HG03565 (cell line): ENCODE data around the gene SHISA7.
A peak's percentile ranks its signal among the peaks of the same experiment; 100 is the strongest.

Source experiments
- ATAC-seq: cut with Tn5 transposase; IDR thresholded peaks from one replicate; pipeline ENCODE4 v1.9.1; 2021; ENCODE audit warnings: mild to moderate bottlenecking, moderate library complexity; ENCODE audit not compliant: unreplicated experiment

The SHISA7 gene

DNA sequence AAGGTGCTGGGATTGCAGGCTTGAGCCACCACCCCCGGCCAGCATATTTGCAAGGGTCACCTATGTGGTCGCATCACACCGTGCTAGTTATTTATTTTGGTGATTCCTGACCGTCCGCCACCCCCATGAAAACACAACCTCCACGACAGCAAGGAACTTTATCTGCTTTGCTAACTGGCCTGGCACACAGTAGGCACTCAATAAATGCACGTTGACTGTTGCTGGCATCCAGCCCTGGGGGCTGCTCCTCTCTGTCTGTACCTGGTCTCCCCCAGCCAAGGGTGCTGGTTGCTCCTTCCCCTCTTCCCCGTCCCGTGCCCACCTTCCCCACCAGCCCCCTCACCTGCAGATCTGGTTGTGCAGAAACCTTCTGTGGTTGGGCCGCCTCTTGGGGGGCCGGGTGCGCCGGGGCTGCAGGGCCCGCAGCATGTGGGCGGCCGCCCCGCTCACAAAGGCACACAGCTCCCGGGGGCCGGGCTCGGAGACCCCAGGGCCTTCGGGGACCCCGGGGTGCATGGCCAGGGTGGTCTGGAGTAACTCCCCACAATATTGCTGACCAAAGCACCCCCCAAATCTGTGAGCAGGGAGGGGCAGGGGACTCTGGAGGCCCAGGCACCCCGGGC lies 21.1 kb upstream of the SHISA7 start:
- ATAC-seq = no peak

DNA sequence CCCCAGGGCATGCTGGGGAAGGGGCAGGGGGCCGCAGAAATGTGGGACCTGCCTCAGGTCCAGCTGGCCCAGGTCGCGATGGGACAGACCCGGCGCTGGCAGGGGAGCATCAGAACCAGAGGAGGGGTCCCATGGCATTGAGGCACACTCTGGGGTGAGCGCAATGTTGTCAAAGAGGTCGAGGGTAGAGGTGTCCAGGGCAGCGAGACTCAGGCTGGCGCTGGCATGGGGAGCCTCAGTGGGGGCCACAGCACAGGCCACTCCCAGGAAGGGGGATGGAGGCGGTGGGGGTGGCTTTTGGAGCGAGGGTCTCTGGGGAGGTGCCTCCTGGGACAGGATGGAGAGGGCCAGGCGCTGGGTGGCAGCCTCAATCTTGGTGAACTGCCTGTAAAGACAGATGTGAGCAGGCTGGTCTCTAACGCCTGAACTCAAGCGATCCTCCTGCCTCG lies 20.5 kb upstream of the SHISA7 start:
- no peak for ATAC-seq

DNA sequence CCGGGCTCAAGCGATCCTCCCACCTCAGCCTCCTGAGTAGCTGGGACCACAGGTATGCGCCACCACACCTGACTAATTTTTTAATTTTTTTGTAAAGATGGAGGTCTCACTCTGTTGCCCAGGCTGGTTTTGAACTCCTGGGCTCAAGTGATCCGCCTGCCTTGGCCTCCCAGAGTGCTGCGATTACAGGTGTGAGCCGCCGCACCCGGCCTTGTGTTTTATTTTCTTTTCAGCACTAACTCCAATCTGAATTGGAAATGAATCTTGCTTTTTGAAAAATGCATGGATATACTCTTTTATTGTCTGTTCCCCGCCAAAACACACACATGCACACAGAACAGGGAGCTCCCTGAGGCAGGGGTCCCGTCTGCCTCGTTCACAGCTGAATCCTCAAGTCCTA lies 19.6 kb upstream of the SHISA7 start:
- ATAC-seq = no peak

DNA sequence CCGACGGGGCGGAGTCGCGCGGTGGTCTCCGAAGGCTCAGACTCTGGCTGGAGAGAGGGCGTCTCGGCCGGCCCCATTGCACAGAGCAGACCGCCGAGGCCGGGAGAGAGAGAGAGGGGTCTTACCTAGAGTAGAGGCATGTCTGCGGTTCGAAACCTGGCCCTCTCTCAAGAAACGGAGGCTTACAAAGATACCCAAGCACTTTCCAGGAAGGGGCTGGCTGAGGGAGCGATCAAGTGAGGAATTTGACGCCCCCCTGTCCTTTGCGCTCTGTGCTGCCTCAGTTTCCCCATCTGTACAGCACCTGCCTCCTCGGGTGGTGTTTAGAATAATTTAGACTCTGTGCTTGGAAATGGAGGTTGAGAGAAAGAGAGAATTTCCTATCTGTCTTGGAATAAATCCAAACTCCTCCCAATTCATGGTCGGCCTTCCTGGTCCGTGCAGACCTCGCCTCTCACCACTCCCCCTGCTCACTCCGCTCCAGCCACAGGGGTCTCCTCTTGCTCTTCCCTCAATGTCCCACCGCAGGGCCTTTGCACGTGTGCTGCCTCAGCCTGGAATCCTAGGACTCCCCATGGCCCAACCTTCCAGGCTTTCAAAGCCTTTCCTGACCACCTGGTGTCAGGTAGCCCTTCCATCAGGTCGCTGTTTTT lies 19.0 kb upstream of the SHISA7 start:
- no peak for ATAC-seq

DNA sequence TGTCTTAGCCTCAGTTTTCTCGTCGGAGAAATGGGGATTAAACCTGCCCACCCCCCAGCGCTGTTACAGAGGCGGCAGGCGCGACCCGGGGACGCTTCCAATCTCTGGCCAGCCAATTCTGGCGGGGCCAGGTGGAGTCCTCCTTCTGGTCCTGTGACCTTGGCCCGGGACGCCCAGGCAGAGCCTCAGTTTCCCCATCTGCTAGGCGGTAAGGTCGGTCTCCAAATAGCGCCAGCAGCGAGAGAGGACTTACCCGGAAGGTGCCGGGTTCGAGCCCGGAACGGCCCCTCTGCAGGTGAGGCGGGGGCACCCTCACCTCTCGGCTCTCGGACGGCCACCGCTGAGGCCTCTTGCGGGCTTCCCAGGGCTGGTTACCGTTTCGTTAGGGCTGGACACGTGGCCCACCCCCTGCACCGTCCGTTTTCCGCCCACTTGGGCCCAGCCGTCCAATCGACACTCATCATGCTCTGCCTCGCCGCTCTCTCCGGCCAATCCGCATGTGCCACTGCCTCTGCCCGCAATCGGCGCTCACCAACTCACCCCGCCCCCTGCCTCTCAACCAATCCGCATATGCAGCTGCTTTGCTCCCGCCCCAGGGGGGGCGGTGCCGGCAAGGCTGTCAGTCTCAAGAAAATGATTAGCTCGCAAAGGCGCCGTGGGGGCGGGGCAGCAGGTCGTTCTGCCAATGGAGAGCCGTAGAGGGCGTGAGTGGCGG lies 18.3 kb upstream of the SHISA7 start, which contains the start of gene ISOC2:
Gene ISOC2 (minus strand): TSS at position 384 of the 715 bp plus-strand sequence. CDS start 5,156 bp downstream, outside the sequence.
- peak; percentile 93 for ATAC-seq

DNA sequence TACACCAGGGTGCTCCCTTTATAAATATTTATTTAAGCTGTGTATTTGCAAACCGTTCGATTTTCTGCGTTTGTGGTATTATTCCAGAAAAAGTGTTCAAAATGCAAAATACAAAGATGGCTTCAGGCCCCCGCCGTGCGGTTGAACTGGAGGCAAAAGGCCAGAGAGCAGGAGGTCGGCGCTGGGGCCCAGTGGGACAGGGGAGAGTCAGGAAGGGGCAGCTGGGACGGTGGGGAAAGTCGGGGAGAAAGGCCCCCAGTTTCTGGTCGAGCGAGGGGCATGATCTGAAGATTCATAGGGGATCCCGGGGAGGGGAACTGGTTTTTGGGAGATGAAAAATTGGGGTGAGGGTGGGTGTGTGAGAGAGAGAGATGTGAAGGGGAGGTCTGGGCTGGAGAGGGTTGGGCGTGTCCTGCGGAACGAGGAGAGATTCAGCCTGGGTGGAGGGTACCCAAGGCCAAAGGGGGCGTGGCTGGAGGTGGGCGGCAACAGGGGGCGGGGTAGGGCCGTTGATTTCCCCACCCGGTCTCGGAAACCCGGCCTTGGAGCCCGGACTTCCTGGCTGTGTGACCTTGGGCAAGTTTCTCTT lies 17.7 kb upstream of the SHISA7 start:
- no peak for ATAC-seq

DNA sequence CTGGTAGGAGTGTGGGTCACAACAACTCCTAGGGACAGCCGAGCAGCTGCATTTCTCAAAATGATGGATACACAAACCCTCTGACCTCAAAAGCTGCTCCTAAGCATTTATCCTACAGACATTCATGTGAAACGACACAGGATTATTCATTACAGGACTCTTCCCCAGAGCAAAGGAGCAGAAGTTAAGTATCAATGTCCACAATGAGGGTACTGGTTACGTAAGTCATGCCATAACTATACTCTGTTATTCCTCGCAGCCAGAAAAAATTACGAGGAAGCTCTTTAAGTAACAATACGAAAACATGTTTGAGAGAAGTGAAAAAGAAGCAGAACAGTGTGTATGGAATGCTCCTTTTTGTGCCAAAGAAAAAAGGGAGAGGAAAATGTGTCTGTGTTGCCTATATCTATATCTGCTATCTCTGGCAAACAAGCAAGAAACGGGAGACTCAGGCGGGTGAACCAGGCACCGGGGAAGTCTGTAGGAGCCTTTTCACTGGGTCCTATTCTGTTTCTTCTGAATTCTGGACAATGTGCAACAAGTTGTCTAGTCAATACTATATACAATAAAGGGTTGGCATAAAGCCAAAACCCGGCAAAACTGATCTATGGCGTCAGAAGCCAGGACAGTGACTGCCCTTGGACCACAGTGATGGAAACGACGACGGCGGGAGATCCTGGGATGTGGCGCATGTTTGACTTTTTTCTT lies 17.0 kb upstream of the SHISA7 start:
- ATAC-seq = no peak

DNA sequence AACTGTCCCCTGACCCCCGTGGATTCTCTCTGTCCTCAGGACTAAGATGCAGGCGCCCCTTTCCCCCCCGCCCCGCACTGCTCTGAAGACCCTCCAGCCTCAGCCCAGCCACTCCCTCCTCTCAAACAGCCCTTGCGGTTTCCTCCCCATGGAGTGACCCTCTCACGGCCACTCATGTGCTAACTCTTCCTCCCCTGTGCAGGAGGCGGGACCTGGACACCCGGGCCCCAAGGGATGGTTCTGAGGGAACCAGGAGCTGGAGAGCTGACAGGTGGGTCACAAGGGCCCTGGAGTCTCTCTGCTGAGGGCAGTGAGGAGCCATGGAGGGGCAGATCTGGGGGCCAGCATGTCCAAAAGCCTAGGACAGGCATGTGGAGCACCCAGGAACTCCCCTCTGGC lies 16.4 kb upstream of the SHISA7 start:
- no peak for ATAC-seq

DNA sequence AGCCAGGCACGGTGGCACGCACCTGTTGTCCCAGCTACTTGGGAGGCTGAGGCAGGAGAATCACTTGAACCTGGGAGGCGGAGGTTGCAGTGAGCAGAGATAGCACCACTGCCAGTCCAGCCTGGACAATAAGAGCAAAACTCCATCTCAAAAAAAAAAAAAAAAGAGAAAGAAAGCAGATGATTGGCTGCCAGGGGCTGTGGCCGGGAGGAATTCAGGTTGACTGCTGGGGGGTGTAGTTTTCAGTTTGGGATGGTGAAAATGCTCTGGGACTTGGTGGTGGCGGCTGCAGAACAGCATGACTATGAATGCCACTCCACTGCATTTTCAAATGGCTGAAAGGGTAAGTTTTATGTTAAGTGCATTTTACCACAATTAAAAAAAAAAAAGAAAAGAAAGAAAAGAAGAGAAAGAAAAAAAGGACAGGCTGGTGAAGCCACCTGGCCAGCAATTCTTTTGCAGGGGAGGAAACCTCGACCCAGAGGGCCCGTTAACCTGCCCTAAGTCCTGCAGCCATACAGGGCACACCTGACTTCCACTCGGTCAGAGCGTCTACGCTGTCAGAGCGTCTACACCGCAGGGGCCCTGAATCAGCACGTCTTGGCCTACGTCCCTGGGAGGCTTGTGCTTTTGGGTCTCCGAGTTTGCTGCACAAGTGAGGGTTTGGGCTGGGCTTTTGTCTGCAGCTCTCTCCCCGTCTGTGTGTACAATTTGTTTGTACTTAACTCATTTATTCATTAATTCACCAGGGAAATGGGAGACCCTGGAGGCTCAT lies 14.8 kb upstream of the SHISA7 start:
- no peak for ATAC-seq

DNA sequence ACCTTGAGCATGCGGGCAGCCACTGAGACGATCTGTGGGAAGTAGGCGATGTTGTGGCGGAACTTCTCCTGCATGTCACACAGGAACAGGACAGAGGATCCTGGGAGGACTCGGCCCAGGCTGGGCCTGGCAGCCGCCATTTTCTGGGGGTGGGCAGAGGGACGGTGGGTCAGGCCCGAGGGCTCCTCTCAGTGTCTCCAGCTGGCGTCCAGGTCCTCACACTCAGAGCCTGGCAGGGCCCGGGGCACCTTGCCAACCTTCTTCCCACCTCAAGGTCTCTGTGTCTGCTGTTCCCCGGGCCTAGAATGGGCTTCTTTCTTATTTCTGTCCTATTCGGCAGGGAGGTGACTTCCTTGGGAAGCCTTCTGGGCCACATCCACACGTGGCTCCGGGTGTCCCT lies 13.2 kb upstream of the SHISA7 start:
- no peak for ATAC-seq

DNA sequence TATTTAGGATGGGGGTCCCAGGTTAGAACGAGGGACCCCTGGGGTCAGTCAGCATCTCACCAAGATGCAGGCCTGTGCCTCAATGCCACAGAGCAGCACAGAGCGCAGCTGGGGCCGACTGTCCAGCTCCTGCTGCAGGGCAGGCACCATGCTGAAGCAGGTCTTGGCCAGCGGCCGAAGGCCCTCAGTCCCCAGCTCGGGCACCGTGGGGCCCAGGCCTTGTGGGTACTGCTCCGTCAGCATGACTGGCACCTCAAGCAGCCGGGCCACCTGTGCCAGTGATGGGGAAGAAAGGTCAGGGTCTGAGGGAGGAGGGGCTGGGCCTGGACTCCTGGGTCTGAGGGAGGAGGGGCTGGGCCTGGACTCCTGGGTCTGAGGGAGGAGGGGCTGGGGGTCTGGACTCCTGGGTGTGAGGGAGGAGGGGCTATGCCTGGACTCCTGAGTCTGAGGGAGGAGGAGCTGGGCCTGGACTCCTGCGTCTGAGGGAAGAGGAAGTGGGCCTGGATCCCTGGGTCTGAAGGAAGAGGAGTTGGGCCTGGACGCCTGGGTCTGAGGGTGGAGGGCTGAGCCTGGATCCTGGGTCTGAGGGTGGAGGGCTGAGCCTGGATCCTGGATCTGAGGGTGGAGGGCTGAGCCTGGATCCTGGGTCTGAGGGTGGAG lies 12.6 kb upstream of the SHISA7 start:
- no peak for ATAC-seq

DNA sequence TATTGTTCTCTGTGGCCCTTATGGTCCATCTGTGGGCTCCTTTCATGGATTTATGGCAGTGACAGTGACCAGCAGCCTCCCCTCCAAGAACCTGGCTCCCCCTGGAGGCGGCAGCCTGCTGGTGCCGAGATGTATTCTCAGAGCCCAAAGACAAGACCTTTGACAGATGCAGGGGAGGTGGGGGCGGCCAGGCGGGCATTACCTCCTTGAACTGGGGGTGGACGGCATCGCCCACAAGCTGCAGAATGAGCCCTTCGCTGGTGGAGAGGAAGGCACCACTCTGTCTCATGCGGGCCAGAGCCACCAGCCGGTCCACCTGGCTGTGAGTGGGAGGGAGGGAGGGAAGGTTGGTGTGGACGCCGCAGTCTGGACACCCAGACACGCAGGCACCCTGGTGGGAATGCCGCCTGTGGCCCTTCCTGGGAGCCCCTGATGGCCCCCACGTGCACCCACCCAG lies 11.7 kb upstream of the SHISA7 start:
- no peak for ATAC-seq

DNA sequence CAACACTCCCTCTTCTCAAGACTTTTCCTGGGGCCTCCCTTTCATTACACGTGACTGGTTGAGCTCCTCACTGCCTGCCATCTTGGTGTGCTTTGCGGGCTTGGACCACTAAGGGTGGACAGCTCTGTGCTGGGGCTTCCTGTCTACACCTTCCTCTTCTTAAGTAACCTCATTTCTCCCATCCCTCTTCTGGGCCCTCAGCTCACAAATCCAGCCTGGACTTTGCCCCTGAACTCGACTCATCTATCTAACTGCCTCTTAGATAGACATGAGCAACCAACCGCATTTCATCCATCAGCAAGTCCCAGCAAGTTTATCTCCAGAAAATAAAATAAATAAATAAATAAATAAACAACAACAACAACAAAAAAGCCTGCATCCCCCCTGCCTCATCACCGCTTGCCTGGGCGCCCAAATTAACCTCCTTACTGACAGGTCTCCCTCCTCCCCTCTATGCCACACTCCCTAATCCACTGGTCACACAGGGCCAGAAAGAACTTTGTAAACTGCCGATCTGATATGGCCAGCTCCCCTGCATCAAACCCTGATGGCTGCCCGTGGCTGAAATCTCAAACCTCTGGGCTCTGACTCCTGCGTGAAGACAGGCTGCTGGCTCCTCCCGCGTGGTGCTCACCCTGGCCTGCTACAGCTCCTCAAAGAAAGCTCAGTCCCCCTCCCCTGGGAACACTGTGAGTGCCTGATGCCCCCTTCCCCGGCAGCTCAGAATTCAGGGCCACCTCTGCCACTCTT lies 10.6 kb upstream of the SHISA7 start:
- no peak for ATAC-seq

DNA sequence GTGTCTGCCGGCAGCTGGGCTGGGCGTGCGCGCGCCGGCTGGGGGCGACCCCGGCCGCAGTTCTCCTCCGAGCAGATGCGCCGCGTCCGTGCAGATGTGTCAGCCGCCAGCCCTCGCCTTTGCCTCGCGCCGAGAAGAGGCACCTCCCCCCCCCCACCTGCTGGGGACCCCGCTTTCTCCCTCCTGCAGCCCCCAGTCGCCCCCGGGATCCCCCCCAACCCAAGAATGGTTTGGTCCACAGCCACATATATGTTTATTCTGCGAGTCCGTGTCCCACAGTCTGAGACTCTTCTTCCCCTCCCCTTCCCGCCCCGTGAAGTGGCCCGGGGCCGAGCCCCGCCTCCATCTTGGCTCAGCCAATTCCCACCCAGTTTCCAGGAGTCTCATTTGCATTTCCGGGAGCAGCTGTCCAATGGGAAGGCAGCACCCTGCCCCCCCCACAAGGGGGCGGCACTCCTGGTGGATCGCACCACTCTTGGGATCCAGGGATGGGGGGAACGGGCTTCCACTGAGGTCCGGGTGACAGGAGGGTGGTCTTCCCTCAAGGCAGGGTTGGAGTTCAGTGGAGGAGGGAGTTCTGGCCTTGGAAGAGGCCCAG lies 9.7 kb upstream of the SHISA7 start:
- no peak for ATAC-seq

DNA sequence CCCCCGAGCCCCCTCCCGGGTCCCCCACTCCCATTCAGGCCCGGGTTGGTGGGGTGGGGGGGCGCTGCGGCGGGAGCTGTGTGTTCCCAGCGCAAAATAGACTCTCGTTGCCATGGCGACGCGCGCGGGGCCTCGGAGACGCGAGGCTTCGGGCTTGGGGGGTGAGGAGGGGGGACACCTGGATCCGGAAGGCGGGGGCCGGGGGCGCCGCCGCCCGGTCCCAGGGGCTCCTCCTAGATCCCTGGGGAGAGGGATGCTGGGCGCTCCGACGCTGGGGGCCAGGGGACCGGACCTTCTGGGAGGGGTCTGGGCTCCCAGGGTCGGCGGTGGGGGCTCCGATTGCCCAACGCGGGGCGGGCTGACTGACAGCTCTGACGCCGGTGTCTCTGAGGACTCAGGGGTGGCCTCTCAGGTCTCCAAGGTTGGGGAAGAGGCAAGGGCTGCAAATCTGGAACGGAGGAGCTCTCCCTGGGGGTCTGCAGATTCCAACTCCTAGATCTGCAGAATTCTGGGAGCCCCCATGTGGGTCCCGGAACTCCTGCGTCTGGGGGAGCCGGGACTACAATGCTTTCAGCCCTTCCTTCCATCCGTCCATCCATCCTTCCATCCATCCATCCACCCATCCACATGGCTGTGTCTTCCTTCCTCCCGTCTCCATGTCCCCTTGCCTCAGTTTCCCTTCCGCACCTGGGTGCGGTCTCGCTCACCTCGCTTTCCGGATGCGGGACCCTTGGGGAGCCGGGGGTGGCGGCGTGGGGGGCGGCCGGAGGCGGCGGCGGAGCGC lies 9.1 kb upstream of the SHISA7 start:
- ATAC-seq = no peak

DNA sequence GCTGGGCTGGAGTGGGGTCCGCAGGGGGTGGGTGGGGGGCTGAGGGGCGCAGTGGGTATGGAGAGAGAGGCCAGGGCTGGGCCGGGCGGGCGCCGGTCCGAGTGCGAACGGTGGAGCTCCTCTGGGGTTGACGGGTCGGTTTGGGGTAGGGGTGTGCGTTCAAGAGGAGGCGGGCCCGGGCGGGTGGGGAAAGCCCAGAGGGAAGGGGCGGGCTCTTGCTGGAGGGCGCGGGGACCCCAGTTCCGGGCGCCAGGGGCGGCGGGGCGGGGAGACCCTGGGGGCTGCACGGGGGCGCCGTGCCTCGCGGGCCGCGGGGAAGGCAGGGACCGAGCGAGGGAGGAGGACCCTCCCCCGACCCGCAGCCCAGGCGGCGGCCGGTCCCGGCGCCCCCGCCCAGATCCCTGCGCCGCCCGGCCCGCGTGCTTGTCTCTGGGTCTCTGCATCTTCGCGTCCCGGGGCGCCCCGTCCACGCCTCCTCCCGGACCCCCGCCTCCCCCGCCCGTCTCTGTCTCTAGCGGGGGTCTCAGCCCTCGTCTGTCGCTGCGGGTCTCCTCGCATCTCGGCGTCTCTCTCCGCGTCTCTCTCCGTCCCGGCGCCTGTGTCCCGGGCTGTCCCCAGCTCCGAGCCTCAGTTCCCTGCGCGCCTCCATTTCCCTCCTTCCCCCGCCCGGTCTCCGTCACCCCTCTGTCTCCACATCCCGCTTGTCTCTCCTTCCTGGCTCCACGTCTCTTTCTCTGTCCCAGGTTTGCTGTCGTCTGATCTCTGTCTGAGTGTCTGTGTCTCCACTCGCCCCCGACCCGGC lies 8.3 kb upstream of the SHISA7 start:
- ATAC-seq = no peak

DNA sequence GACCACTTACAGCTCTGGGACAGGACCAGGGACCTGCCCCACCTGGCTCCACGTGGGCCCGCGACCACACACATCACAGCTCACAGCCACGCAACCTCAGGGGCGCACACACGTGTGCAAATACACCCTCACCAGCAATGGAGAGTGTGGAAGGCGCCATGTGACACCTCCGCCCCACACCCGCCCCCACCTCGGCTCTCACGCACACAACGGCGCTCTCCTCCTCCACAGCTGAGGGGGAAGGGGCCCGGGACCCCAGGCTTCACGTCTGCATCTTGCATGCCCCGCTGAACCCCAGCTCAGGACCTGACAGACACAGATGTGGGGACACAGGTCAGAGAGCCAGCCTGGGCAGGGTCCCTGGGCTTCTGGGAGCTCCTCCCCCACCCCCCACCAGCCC lies 6.4 kb upstream of the SHISA7 start:
- no peak for ATAC-seq
